H1 (cell line): ENCODE measurements around the gene LRBA. TPM values are rescaled to one million over a fixed set of nuclear protein-coding genes. Genes with fewer than 3 reads are reported as not detected.

Source experiments
- CTCF ChIA-PET: fragments of 300-600 bp; sonication (Branson Sonifier 250); formaldehyde crosslinking; loops from one replicate; lab custom pipeline; 2021; ENCODE audit not compliant: partially characterized antibody; lab: Charles Lee
- POLR2A ChIA-PET: fragments of 300-600 bp; sonication (Branson Sonifier 250); formaldehyde crosslinking; loops from one replicate; lab custom pipeline; 2021; ENCODE audit warnings: inconsistent platforms; ENCODE audit not compliant: partially characterized antibody; lab: Charles Lee
- DNase-seq, 2 experiments: peaks; one replicate each; pipeline versions ENCODE4 v3.0.0 to v3.0.0-alpha.2; 2010 to 2022; ENCODE audit warnings: low spot score in 2 of 2, low read depth in 1 of 2, mixed read lengths in 1 of 2
- FAIRE-seq: peaks from 2 replicates; lab custom pipeline; 2011; peaks lifted over from hg19 to GRCh38; lab: Jason Lieb, UNC
- H2AFZ ChIP-seq: 2 replicates; pipeline ENCODE4 v1.8.1; 2012; ENCODE audit warnings: low read length, inconsistent platforms
- H2AK5ac ChIP-seq: 2 replicates; pipeline ENCODE4 v1.6.1; 2013; ENCODE audit warnings: low read depth, low read length
- H2BK120ac ChIP-seq: replicated peaks from 2 replicates; pipeline ENCODE3; 2013; ENCODE audit warnings: low read depth, low read length, inconsistent platforms
- H2BK12ac ChIP-seq: 2 replicates; pipeline ENCODE4 v1.6.1; 2013; ENCODE audit warnings: low read depth, low read length
- H2BK15ac ChIP-seq: 2 replicates; pipeline ENCODE4 v1.6.1; 2013; ENCODE audit warnings: low read length
- H2BK20ac ChIP-seq: 2 replicates; pipeline ENCODE4 v1.6.1; 2013; ENCODE audit warnings: low read length
- H2BK5ac ChIP-seq: 2 replicates; pipeline ENCODE4 v1.6.1; 2013; ENCODE audit warnings: low read depth, low read length
- H3K14ac ChIP-seq: 2 replicates; pipeline ENCODE4 v1.6.1; 2013; ENCODE audit warnings: inconsistent platforms; ENCODE audit not compliant: insufficient read length
- H3K18ac ChIP-seq: 2 replicates; pipeline ENCODE4 v1.6.1; 2013; ENCODE audit warnings: low read length; ENCODE audit errors: extremely low read depth
- H3K23ac ChIP-seq: 2 replicates; pipeline ENCODE4 v1.6.1; 2013; ENCODE audit warnings: inconsistent platforms; ENCODE audit not compliant: insufficient read length
- H3K23me2 ChIP-seq: 2 replicates; pipeline ENCODE4 v1.6.1; 2013; ENCODE audit warnings: low read depth, low read length
- H3K27ac ChIP-seq: 2 replicates; pipeline ENCODE4 v1.6.1; 2011; ENCODE audit warnings: low read depth, low read length, inconsistent platforms
- H3K27me3 ChIP-seq, 4 experiments: replicated peaks in 1 of 4; 1 replicate in 1 of 4; 2 replicates in 3 of 4; pipeline versions ENCODE4 v1.6.1 to v1.8.1; 2011 to 2013; ENCODE audit warnings: low read length in 3 of 4, mild to moderate bottlenecking in 3 of 4, inconsistent platforms in 2 of 4, mixed read lengths in 2 of 4, moderate library complexity in 1 of 4; ENCODE audit not compliant: control insufficient read depth in 3 of 4, insufficient read depth in 3 of 4; ENCODE audit errors: extremely low read depth in 1 of 4
- H3K36me3 ChIP-seq, 4 experiments: 2 replicates each; pipeline versions ENCODE4 v1.6.1 to v1.8.1; 2011 to 2013; ENCODE audit warnings: mild to moderate bottlenecking in 4 of 4, low read length in 3 of 4, moderate library complexity in 2 of 4, control low read depth in 1 of 4, inconsistent platforms in 1 of 4; ENCODE audit not compliant: insufficient read depth in 4 of 4, control insufficient read depth in 2 of 4
- H3K4ac ChIP-seq: replicated peaks from 2 replicates; pipeline ENCODE3; 2013; ENCODE audit warnings: low read length, low read depth, mixed read lengths, inconsistent platforms; ENCODE audit not compliant: insufficient read length
- H3K4me1 ChIP-seq, 4 experiments: replicated peaks in 1 of 4; 1 replicate in 1 of 4; 2 replicates in 3 of 4; pipeline versions ENCODE4 v1.6.1 to v1.8.1; 2011 to 2013; ENCODE audit warnings: low read length in 3 of 4, inconsistent platforms in 2 of 4, mixed read lengths in 1 of 4; ENCODE audit not compliant: insufficient read depth in 4 of 4, control insufficient read depth in 3 of 4
- H3K4me2 ChIP-seq, 2 experiments: 2 replicates each; pipeline versions ENCODE4 v1.6.1 to v1.8.1; 2011 to 2013; ENCODE audit warnings: low read depth in 2 of 2, low read length in 2 of 2, control low read depth in 1 of 2, inconsistent platforms in 1 of 2, mild to moderate bottlenecking in 1 of 2; ENCODE audit not compliant: insufficient read depth in 1 of 2
- H3K4me3 ChIP-seq, 4 experiments: fragments of 200-600, 300-600 bp in 1 of 4; sonication (generic), shearing (Covaris generic), sonication (Bioruptor Twin) in 1 of 4; 2 replicates each; pipeline versions ENCODE4 v1.5.1 to v1.8.1; 2011 to 2016; ENCODE audit warnings: low read length in 4 of 4, low read depth in 3 of 4, control low read depth in 2 of 4, inconsistent platforms in 2 of 4, mild to moderate bottlenecking in 2 of 4, mixed read lengths in 1 of 4, moderate library complexity in 1 of 4; ENCODE audit not compliant: insufficient read depth in 2 of 4; ENCODE audit errors: extremely low read depth in 1 of 4
- H3K56ac ChIP-seq: replicated peaks from 2 replicates; pipeline ENCODE3; 2013; ENCODE audit warnings: low read depth, mild to moderate bottlenecking, mixed read lengths, low read length, inconsistent platforms; ENCODE audit not compliant: insufficient read length
- H3K79me1 ChIP-seq: 2 replicates; pipeline ENCODE4 v1.6.1; 2013; ENCODE audit warnings: low read depth, low read length, control low read depth
- H3K79me2 ChIP-seq, 2 experiments: 2 replicates each; pipeline versions ENCODE4 v1.6.1 to v1.8.1; 2012 to 2013; ENCODE audit warnings: low read length in 2 of 2, mild to moderate bottlenecking in 2 of 2, inconsistent platforms in 1 of 2; ENCODE audit not compliant: insufficient read depth in 2 of 2, control insufficient read depth in 1 of 2
- H3K9ac ChIP-seq, 4 experiments: replicated peaks in 1 of 4; 1 replicate in 1 of 4; 2 replicates in 3 of 4; pipeline versions ENCODE4 v1.6.1 to v1.8.1; 2011 to 2013; ENCODE audit warnings: low read depth in 3 of 4, low read length in 3 of 4, control low read depth in 2 of 4, mild to moderate bottlenecking in 2 of 4, moderate library complexity in 2 of 4, inconsistent platforms in 1 of 4; ENCODE audit errors: extremely low read depth in 1 of 4
- H3K9me3 ChIP-seq, 2 experiments: 2 replicates each; pipeline versions ENCODE4 v1.6.1 to v1.8.1; 2012 to 2013; ENCODE audit warnings: mild to moderate bottlenecking in 2 of 2, moderate library complexity in 2 of 2, control low read depth in 1 of 2, inconsistent platforms in 1 of 2, low read depth in 1 of 2, low read length in 1 of 2, mixed read lengths in 1 of 2; ENCODE audit not compliant: insufficient read depth in 2 of 2
- H4K20me1 ChIP-seq, 2 experiments: replicated peaks in 1 of 2; 2 replicates each; pipeline versions ENCODE3 to v1.8.1; 2011 to 2013; ENCODE audit warnings: inconsistent platforms in 2 of 2, low read length in 2 of 2, mild to moderate bottlenecking in 1 of 2; ENCODE audit not compliant: insufficient read depth in 2 of 2, control insufficient read depth in 1 of 2
- H4K5ac ChIP-seq: 2 replicates; pipeline ENCODE4 v1.6.1; 2013; ENCODE audit warnings: low read length, low read depth, mixed read lengths, inconsistent platforms; ENCODE audit not compliant: insufficient read length
- H4K8ac ChIP-seq: 2 replicates; pipeline ENCODE4 v1.8.0; 2013; ENCODE audit warnings: mild to moderate bottlenecking, moderate library complexity, low read length, inconsistent platforms; ENCODE audit not compliant: insufficient read depth; ENCODE audit errors: extremely low read depth
- H4K91ac ChIP-seq: replicated peaks from 2 replicates; pipeline ENCODE3; 2013; ENCODE audit warnings: low read length, mixed read lengths, inconsistent platforms; ENCODE audit not compliant: insufficient read length
- JUND ChIP-seq: IDR thresholded peaks from 2 replicates; pipeline ENCODE4 v1.6.1; 2011; ENCODE audit warnings: mild to moderate bottlenecking, improper control_type of control experiment, low read length
- TBP ChIP-seq: IDR thresholded peaks from 2 replicates; pipeline ENCODE4 v1.6.1; 2011; ENCODE audit warnings: low read depth, low read length, improper control_type of control experiment
- TEAD4 ChIP-seq: IDR thresholded peaks from 2 replicates; pipeline ENCODE4 v1.6.1; 2012; ENCODE audit warnings: low read depth, low read length, inconsistent platforms, mixed read lengths
- WGBS, 2 experiments: shearing (Covaris generic) in 1 of 2; methylation state at CpG; one replicate each; pipeline versions ENCODE4 v1.1.6 to v1.1.7; 2013 to 2015; ENCODE audit warnings: low lambda C conversion rate in 2 of 2, mixed read lengths in 2 of 2, inconsistent platforms in 1 of 2, low coverage in 1 of 2, missing lambda C conversion rate in 1 of 2; ENCODE audit not compliant: insufficient replicate concordance in 2 of 2, insufficient coverage in 1 of 2, insufficient read length in 1 of 2; ENCODE audit errors: extremely low coverage in 1 of 2, missing lambda C conversion rate in 1 of 2; 5-methylcytosine and 5-hydroxymethylcytosine counted together
- polyA plus RNA-seq, 7 experiments: library from polyadenylated mRNA; depleted of rRNA in 3 of 7; stranded (reverse) in 5 of 7; unstranded in 2 of 7; fragments of >200 nt in 5 of 7; fragments of 200-250 nt in 2 of 7; gene quantifications; 1 replicate in 5 of 7; 2 replicates in 1 of 7; 4 replicates in 1 of 7; pipeline versions ENCODE4 v1.2.1 to v1.2.3, GENCODE V29; 2011 to 2013; ENCODE audit warnings: missing spikeins in 2 of 7, mixed read lengths in 2 of 7
- total RNA-seq: library from RNA; stranded (reverse); fragmentation: NEBNext Ultra II Directional; extraction: Animal tissue kit (Norgen Biotek cat#: 25700); gene quantifications from 2 replicates; pipeline ENCODE4 v1.2.1, GENCODE V29; 2021

LRBA gene
- total and polyA plus RNA-seq, 2 of the 8 experiments (the other 6 are each of a cell fraction or from before 2014, with no cell fraction given), result 54.6 to 83.2 TPM

DNA sequence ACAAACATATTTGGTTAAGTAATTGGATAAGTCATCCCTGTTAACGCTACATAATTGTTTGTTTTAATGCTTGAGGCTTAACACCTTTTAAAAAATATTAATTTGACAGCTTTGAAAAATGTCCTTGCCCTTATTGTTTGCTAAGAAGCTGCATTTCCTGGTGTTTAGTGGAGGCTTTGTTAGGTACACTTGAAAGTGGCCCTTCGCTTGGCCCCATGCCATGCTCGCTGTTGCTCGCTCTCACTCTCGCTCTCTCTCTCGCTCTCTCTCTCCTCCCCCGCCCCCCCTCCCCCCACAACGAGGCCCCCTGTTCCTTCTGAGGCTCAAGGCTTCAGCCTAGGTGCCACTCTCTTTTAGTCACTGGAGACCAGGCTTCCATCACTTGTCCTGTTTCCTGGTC, 797.3 kb downstream of the LRBA start:
- H3K9ac ChIP-seq, result no peak overlapping the region
- no peak for TF ChIP-seq TEAD4
- no peak for TF ChIP-seq TBP
- no peak for TF ChIP-seq JUND
- TF ChIP-seq, all 59 proteins: peak for 0
- H2AFZ ChIP-seq, result peak overlapping the region; percentile 81; the same call in 1 of the 2 replicates

More for the DNA sequence above, 797.3 kb downstream of the LRBA start:
- ChIA-PET POLR2A (interaction anchor here (0.6 kb wide), 1 partner anchor 111 kb away, joined by 3 read pairs; no protein-coding TSS in a partner anchor), CTCF (interaction anchor here (0.6 to 4.2 kb wide), 19 partner anchors 9 to 235 kb away, joined by 3 to 23 read pairs (median 5); no protein-coding TSS in a partner anchor)
- no peak overlapping the region for H2BK120ac ChIP-seq
- H2BK5ac ChIP-seq, result no peak overlapping the region
- H2BK20ac ChIP-seq, result no peak overlapping the region
- no peak overlapping the region for H3K4me3 ChIP-seq
- 100% methylated on average over 1 of the region's 8 CpGs; no CpG with 5 or more reads in 1 of the 2 experiments for WGBS, 2 experiments
- no peak overlapping the region for H3K27ac ChIP-seq
- no peak overlapping the region for H4K91ac ChIP-seq
- H2BK12ac ChIP-seq, result no peak overlapping the region
- H4K20me1 ChIP-seq, result no peaks in the 10 kb centered on the region
- H3K14ac ChIP-seq, result no peak overlapping the region
- no peak overlapping the region for H3K4me2 ChIP-seq
- no peak for FAIRE-seq
- no peak for DNase-seq
- no peak overlapping the region for H2AK5ac ChIP-seq
- H3K79me1 ChIP-seq, result no peaks in the 10 kb centered on the region
- H3K4ac ChIP-seq, result no peak overlapping the region
- no peak overlapping the region for H4K5ac ChIP-seq
- H2BK15ac ChIP-seq, result no peak overlapping the region
- no peak overlapping the region for H3K23ac ChIP-seq
- no peaks in the 10 kb centered on the region for H3K23me2 ChIP-seq
- no peak overlapping the region for H3K18ac ChIP-seq
- no peaks in the 10 kb centered on the region for H3K9me3 ChIP-seq
- no peak overlapping the region for H4K8ac ChIP-seq
- peaks cover 0 to 7% (median 0%) of the 10 kb centered on the region in 4 experiments; a peak in 4 of 7 replicates for H3K4me1 ChIP-seq
- H3K36me3 ChIP-seq, result no peaks in the 10 kb centered on the region
- no peaks in the 10 kb centered on the region; a peak in 1 of 7 replicates for H3K27me3 ChIP-seq
- no peak overlapping the region for H3K56ac ChIP-seq
- no peaks in the 10 kb centered on the region for H3K79me2 ChIP-seq
